HCT116 (cell line): ENCODE measurements around the gene NPW.

Experiments used
- CEBPB ChIP-seq: IDR thresholded peaks from 2 replicates; pipeline ENCODE4 v1.6.1; 2012; ENCODE audit warnings: low read depth
- CTCF ChIP-seq, 3 experiments: fragments of 200-600 bp in 1 of 3; sonication (generic) in 1 of 3; IDR thresholded peaks in 2 of 3; conservative IDR thresholded peaks in 1 of 3; 2 replicates each; pipeline ENCODE4 v1.5.1; 2012 to 2017; ENCODE audit warnings: low read depth in 2 of 3, low read length in 2 of 3, antibody characterized with exemption in 1 of 3, borderline replicate concordance in 1 of 3, control low read depth in 1 of 3, mild to moderate bottlenecking in 1 of 3, mixed read lengths in 1 of 3, mixed run types in 1 of 3, moderate library complexity in 1 of 3; ENCODE audit not compliant: insufficient read depth in 1 of 3
- ELF1 ChIP-seq: IDR thresholded peaks from 2 replicates; pipeline ENCODE4 v1.6.1; 2012; ENCODE audit warnings: low read depth, borderline replicate concordance
- EZH2 ChIP-seq: fragments of 200-600 bp; sonication (generic); IDR thresholded peaks from 2 replicates; pipeline ENCODE4 v1.6.1; 2017; ENCODE audit warnings: antibody characterized with exemption, mixed run types
- FOSL1 ChIP-seq: IDR thresholded peaks from 2 replicates; pipeline ENCODE4 v1.6.1; 2012; ENCODE audit warnings: low read depth
- POLR2A ChIP-seq: IDR thresholded peaks from 2 replicates; pipeline ENCODE4 v1.7.0; 2011; ENCODE audit warnings: borderline replicate concordance; ENCODE audit not compliant: insufficient read depth, insufficient read length; ENCODE audit errors: extremely low read depth
- POLR2AphosphoS5 ChIP-seq: IDR thresholded peaks from 2 replicates; pipeline ENCODE4 v1.6.1; 2011; ENCODE audit warnings: mild to moderate bottlenecking, low read depth, low read length, moderate library complexity
- RAD21 ChIP-seq: IDR thresholded peaks from 2 replicates; pipeline ENCODE4 v1.6.1; 2012; ENCODE audit warnings: low read depth, mild to moderate bottlenecking
- SIN3A ChIP-seq: IDR thresholded peaks from 2 replicates; pipeline ENCODE4 v1.6.1; 2012; ENCODE audit warnings: low read depth
- TCF7L2 ChIP-seq: IDR thresholded peaks from 2 replicates; pipeline ENCODE4 v1.7.0; 2011; ENCODE audit warnings: borderline replicate concordance, inconsistent platforms; ENCODE audit not compliant: insufficient read depth, insufficient read length; ENCODE audit errors: extremely low read depth

GRCh38 chr16:1987198-1987597, 32.4 kb upstream of the NPW start:
- TF ChIP-seq POLR2AphosphoS5 (no peak), CTCF (IDR thresholded peaks at IDR 0.05 in 2 of 3, conservative IDR thresholded peaks at IDR 0.05 in 1 of 3; ENCODE audit: borderline replicate concordance in 1 of 3, insufficient read depth in 1 of 3, low read depth in 2 of 3, low read length in 2 of 3) (no peak), EZH2 (no peak), TCF7L2 (no peak), SIN3A (no peak), POLR2A (no peak), RAD21 (no peak), FOSL1 (no peak), CEBPB (no peak), ELF1 (no peak)
